SW 1271 (cell line): ENCODE results near the gene OR2V2.
"Not testable (repeated sequence)": the region's sequence is repeated elsewhere in the genome, so short reads cannot be mapped to it uniquely, and the experiment has no call there.

Experiments
- DNase-seq, 2 experiments: peaks; one replicate each; lab custom pipeline; 2025; lab: John Stamatoyannopoulos, UW

Gene OR2V2

GRCh38 chr5:181169459-181170236 is 22.3 kb downstream of the OR2V2 start:
- peak; percentile 48 to 49 for DNase-seq

- no peak for DNase-seq
Observed at GRCh38 chr5:181170237-181170825, 22.9 kb downstream of the OR2V2 start.

GRCh38 chr5:181170996-181171395 is 23.6 kb downstream of the OR2V2 start:
- DNase-seq = no peak

DNA sequence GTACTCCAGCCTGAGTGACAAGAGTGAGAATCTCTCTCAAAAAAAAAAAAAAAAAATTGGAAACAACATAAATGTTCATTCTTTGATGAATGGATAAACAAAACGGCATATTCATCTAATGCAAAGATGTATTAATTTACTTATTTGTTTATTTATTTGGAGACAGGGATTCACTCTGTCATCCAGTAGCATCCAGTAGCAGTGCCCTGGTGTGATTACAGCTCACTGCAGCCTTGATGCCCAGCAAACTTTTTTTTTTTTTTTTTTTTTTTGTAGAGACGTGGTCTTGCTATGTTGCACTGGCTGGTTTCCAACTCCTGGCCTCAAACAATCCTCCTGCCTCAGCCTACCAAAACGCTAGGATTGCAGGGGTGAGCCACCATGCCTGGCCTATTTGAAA is 24.4 kb downstream of the OR2V2 start:
- DNase-seq = no peak

- no peak for DNase-seq
Observed at GRCh38 chr5:181173027-181173419, 25.6 kb downstream of the OR2V2 start.

GRCh38 chr5:181173420-181174342 is 26.3 kb downstream of the OR2V2 start:
- DNase-seq = no peak

- no peak for DNase-seq
Observed at GRCh38 chr5:181176254-181176952, 29.0 kb downstream of the OR2V2 start.

DNA sequence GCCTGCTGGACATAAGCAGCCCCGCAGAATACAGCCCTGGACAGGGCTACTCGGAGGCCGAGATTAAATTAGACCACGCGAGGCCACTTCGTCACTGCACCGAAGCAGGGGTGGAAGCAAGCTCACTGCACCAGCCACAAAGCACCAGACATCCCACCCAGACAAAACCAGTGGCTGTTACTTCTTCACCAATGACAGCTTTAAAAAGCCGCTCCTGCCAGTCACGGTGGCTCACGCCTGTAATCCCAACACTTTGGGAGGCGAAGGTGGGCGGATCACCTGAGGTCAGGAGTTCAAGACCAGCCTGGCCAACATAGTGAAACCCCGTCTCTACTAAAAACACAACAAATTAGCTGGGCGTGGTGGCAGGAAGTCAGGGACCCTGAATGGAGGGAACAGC is 30.2 kb downstream of the OR2V2 start:
- DNase-seq = not testable (repeated sequence)

GRCh38 chr5:181181650-181182565 is 34.5 kb downstream of the OR2V2 start:
- no peak for DNase-seq

GRCh38 chr5:181182651-181183050 is 35.3 kb downstream of the OR2V2 start:
- DNase-seq = no peak

DNA sequence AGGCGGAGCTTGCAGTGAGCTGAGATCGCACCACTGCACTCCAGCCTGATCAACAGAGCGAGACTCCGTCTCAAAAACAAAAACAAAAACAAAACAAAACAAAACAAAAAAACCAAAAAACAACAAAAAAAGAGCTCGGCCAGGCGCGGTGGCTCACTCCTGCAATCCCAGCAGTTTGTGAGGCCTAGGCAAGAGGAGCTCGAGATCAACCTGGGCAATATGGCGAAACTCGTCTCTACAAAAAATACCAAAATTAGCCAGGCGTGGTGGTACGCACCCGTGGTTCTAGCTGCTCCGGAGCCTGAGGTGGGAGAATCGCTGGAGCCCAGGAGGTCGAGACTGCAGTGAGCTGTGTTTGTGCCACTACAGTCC is 37.4 kb downstream of the OR2V2 start:
- DNase-seq = no peak

DNA sequence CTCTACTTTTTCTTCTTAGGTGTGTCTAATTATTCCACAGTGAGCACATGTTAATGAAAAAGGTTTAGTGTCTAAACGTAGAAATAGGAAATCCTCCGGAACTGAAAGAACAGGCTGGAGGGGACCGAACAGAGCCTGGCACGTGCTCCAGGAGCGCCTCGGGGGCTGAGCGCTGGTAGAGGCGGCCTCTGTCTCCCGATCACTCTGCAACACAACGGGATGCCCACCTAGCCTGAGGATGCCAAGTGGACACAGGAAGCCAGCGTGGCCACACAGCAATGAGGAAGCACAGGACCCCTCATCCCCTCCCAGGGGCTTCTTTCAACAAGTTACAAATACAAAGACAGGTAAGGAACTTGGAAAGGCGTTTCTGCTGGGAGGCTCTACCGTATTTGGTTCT is 38.2 kb downstream of the OR2V2 start:
- no peak for DNase-seq

GRCh38 chr5:181186022-181186421 is 38.6 kb downstream of the OR2V2 start:
- no peak for DNase-seq

DNA sequence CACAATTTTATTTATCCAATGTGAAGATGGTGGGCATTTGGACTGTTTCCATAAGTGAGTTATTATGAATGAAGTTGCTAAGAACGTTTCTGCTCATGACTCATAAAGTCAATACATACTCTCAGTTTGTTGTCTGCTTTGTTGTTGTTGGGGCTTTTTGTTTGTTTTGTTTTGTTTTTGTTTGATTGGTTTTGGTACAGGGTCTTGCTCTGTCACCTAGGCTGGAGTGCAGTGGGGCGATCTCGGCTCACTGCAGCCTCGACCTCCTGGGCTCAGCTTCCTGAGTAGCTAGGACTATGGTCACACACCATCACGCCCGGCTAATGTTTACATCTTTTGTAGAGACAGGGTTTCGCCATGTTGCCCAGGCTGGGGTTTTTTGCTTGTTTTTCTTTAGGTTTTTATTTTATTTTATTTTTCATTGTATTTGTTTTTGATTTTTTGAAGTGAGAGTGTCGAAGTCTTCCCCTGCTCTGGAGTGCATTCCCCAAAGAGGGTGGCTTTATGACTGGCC is 39.7 kb downstream of the OR2V2 start:
- no peak for DNase-seq

- DNase-seq = no peak
Observed at GRCh38 chr5:181187500-181188213, 40.3 kb downstream of the OR2V2 start.

DNA sequence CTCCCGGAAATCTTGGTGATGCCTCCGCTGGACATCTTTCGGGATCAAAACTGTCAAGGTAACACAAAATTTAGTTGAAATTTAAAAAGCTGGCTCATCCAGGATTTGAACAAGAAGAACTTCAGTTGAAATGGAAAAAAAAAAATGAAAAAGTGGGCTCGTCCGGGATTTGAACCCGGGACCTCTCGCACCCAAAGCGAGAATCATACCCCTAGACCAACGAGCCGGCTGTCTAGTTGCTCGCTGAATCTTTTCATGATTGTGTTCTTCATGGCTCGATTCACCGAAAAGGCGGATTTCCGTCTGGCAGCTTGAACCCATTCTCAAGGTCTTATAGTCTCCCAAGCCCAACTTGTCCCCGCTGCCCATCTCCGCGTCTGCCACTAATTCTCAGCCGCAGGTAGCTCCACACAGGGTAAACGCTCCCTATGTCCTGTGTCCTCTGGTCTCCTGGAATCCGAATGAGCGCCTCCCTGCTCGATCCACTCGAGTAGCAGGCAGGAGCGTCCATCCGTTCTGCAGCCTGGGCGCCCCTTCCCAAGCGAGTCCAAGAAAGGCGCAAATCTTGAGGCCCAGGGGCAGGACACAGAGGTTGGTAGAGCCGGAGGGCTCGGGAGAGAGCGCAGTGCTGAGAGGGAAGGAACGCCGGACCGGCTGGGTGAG is 41.4 kb downstream of the OR2V2 start:
- DNase-seq = no peak

DNA sequence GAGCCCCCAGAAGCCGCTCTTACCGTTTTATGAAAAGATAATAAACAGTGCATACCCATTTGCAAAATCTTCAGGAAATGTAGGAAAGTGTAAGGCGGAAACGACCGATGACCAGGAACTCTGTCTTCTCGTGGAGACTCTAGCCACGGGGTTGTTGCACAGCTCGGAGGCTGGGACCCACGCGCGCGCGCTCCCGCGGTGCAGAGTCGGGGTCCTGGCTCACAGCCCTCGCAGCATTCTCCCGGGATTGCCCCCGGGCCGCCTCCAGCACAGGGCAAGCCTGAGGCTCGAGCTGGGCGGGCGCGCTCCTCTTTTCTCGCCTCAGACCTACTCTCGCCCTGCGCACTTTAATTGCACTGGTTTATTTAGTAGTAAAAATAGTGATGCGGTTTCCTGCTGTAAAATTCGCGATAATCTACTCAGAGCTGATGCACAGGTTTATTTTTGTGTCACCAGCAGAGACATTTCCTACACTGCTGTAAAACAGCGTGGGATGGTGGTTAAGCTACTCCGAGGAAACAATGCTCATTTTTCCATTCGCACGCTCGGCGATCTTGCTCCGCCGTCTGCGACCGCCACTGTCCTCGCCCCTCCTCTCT is 42.1 kb downstream of the OR2V2 start:
- no peak for DNase-seq

DNA sequence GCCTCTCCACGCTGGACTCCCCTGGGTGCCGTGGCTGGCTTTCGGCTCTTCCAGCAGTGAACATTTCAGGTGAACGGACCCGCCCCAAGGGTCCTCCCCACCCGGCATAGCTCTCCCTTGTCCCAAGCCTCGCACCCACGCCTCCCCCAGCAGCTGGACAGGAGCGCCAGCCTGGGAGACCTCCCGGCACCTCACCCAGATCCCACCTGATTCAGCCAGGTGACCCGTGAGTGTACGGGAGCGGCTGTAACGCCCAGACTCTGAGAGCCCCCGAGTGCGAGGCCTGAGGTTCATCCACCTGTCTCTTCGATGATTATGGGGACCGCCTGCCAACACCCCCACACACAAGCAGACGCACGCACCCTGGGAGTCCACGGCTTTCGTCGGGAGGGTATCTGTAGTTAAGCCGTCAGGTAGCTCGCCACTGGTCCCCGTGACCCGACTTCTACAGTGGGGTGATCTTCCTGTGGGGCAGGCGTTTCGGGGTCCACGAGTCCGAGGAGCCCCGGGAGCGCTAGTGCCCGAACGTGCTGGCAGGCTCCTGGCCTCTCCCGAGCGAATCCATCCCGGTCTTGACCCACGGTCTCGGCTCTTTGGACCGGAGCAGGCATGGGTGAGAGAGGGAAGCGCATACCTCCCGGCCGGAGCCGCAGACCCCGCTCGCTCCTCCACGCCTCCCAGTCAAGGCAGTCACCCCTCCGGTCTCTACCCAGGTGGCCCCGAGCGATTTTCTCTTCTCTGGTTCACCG is 42.8 kb downstream of the OR2V2 start:
- no peak for DNase-seq
